GM18505 (cell line): ENCODE data around the gene DET1.
"Not testable (repeated sequence)": the region's sequence is repeated elsewhere in the genome, so short reads cannot be mapped to it uniquely, and the experiment has no call there.

Experiments
- ATAC-seq: cut with Tn5 transposase; IDR thresholded peaks from one replicate; pipeline ENCODE4 v1.9.1; 2021; ENCODE audit not compliant: unreplicated experiment
- POLR2A ChIP-seq: IDR thresholded peaks from 4 replicates; pipeline ENCODE4 v1.6.1; 2011; ENCODE audit warnings: borderline replicate concordance; ENCODE audit not compliant: insufficient read depth, insufficient read length; ENCODE audit errors: extremely low read depth

The DET1 gene

DNA sequence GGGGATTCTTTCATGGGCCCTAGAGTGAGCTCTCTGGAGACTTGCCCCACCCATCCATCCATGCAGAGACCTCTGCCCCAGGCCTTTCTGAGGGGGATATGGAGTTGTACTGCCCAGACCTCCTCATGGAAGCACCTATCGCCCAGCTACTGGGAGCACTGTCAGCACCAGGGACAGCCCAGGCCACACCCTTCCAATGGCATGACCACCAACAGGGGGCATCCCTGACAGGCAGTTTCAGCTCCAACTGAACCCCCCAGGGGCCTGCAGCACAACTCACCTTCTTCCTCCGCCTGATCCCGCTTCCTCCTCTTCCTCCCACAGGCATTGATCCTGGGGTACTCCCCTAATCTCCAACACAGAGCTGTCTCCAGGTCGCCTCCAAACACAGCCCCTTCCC is 57.2 kb downstream of the DET1 start:
- ATAC-seq, result no peak
- TF ChIP-seq POLR2A, result no peak

DNA sequence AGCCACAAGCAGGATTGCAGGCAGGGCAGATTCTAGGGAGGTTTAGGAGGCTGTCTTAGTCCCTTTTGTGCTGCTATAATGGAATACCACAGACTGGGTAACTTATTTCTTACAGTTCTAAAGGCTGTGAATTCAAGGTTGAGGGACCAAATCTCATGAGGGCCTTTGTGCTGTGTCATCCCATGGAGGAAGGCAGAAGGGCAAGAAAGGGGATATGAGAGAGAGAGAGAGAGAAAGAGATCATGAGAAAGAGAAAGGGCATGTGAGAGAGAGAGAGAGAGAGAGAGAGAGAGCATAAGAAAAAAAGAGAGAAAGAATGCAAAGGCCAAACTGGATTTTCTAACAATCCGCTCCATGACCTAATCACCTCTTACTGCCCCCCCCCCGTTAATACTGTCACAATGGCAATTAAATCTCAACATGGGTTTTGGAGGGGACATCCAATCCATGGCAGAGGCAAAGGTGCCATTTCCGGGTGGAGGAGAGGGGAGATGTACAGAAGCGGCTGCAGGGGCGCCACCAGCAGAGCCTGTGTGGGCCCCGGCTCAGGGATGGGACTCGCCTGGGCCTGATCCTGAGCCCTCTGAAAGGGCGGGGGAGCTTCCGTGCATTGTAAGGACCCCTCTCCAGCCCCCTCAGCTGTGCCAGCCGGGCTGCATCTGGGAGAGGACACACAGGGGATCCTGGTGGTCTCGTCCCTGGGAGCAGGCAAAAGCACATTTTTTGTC is 58.5 kb downstream of the DET1 start:
- no peak for TF ChIP-seq POLR2A
- ATAC-seq, result no peak

DNA sequence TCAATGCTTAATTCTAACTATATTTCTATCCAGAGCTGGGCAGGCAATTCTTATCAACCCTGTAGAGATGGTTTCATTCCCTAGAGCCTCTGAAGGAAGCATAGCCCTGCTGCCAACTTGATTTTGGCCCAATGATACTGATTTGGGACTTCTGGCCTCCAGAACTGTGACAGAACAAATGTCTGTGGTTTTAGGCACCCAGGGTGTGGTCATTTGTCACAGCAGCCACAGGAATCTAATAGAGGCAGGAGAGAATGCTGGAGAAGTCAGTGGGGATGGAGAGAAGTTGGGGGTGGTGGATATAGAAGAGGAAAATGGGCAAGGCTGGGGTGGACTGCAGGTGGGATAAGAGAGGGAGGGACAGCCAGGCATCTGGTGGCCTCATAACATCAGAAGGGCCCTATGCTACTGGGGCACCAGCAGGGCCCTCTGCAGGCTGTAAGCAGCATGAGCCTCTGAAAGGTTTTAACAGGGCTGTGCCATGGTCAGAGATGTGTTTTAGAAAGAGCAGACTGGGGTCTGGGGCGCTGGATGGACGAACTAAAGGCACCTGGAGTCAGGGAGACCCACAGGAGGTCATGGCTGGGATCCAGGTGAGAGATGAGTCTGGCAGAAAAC is 59.2 kb downstream of the DET1 start:
- TF ChIP-seq POLR2A, result no peak
- ATAC-seq, result no peak

DNA sequence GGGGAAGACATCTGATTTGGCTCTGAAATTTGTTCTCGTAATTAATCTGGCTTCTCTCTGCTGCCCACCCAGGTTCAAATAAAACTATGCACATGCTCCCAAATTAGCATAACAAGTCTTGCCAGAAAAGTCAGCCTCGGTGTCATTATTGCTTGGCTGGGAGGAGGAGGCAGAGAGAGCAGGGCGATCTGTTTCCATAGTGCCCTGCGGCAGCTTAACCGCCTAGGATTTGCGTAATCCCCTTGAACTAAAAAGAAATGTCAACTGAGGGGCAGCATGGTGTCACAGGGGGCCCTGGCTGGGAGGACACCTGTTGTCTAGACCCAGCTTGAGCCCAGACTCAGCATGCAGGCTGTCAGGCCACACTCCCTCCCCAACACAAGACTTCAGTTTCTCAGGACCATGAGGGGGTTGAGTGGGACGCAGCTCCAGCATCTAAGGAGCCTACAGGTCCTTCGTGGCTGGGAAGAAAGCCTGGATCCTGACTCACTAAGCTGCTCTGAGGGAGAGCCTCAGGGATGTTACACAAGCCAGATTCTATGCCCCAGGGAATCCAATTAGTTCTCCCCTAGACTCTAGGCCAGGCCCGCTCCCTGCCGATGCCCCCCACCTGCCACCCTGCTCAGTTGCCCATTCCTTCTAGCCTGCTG is 61.7 kb downstream of the DET1 start:
- no peak for TF ChIP-seq POLR2A
- ATAC-seq, result no peak

DNA sequence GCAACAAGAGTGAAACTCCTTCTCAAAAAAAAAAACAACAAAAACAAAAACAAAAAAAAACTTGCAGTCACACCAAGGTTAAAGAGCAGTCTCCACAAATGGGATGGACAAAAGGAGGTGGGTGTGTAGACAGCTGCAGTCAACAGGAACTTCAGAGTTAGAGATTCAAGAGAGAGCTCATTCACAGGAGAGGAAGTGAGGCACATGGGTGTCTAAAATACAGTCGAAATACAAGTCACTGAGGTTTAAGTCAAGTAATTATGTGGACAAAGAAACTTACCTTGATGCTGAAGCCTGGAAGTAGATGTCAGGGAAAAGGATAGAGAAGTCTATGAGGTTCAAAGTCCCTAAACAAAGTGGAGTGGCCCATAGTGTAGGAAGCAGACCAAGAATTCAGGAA is 64.2 kb downstream of the DET1 start:
- no peak for ATAC-seq
- TF ChIP-seq POLR2A, result no peak

DNA sequence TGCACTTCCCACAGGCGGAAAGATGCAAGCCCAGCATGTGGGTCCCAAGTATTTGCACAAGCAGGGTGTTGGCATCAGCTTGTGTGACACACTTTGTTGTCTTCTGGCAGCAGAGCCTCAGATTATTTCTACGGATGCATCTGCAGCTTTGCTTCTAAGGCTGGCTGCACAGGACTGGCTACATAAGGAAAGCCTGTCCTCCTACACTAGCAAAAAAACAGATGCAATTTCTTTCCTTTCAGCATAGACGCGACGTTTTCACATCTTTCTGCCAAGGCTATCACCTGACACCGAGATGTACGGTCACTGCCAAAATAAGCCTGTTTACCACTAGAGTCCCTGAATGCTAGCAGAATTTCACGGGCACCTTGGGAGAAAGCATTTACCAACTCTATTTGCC is 65.5 kb downstream of the DET1 start:
- no peak for TF ChIP-seq POLR2A
- no peak for ATAC-seq

DNA sequence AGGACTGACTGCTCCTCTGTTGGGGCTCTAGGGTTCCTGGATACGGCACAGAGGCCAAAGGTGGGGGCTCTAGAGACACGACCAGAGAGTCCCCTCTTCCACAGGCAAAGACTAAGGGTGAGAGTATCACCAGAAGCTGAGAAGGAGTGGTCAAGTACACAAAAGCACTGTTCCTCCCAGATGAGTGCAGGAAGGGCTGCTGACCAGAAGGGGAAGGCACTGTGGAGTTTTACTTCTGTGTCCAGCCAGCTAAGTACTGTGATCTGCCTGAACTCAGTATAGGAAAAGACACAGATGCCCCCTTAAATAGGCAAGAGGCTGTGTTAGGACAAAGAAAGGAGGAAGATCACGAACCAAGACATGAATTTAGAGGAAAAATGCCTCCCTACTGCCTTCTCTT is 67.3 kb downstream of the DET1 start:
- TF ChIP-seq POLR2A, result no peak
- no peak for ATAC-seq

DNA sequence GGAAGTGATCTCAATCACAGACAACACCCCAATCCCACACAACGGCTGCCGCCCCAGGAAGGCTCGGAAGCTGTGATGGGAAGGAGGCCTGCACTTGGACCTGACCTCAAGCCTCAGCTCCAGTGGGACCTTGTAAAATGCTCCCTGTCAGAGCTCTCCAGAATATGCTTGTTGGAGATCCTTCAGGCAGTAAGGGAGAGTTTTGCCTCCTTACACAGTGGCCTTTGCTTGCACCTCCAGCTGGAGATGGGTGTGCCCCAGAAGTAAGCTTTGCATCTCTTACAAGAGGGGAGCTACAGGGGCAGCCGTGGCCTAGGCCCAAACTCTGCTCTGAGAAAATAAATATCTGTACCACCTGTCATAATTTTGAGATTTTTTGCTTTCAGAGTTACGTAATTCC is 68.6 kb downstream of the DET1 start:
- ATAC-seq, result no peak
- no peak for TF ChIP-seq POLR2A

DNA sequence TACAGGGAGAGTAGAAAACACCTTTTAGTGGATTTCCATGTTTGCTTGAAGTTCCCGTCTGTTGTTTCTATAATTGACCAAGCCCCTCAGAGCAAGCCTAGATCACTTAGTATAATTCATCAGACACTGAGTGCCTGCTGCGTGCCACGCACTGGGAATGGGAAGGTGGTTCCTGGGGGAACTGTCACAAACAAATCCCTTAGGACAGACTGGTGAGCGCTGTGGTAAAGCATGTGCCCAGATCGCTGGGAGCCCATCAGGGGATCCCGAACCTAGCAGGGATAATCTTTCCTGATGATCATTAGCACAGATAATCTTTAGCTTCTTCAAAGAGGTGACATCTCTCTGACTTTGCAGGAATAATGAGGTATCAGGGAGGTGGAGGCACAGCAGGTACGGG is 69.4 kb downstream of the DET1 start:
- no peak for TF ChIP-seq POLR2A
- no peak for ATAC-seq

DNA sequence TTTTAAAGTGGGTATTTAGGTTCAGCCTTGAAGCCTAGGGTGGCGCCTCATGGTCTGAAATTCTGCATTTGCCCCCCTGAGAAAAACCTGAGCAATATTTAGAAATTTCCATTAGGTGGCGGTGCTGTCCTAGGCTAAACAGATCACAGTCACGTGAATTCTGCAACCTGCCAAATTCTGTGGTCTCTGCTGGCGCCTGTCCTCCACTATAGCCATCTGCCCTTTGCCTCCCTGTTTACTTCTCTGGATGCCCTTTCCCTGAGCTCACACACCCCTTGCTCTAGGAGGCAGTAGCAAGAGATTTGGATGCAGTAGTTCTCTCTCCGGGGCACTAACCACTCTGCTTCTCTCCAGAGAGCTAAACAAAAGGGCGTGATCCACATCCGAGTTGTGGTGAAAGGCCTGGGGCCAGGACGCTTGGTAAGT is 69.8 kb downstream of the DET1 start:
- ATAC-seq, result no peak
- no peak for TF ChIP-seq POLR2A

DNA sequence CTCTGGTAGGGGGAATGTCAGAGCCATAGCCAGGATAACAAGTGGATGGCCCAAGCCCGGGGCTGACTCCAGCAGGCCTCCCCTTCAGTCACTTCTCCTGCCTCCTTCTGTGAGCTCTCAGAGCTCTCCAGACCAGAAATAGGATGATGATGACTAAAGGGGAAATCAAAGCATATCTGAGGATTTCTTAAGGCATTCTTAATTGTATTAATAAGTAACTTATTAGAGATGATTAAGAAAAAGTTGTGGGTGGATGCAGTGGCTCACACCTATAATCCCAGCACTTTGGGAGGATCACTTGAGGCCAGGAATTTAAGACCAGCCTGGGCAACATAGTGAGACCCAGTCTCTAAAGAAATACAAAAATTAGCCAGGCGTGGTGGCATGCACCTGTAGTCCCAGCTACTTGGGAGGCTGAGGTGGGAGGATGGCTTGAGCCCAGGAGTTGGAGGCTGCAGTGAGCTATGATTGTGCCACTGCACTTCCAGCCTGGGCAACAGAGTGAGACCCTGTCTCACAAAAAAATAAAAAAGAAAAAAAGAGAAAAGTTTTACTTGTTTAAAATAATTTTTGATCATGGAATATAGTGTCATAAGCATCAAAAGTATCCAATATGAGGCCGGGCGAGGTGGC is 72.7 kb downstream of the DET1 start:
- not testable (repeated sequence) for ATAC-seq

DNA sequence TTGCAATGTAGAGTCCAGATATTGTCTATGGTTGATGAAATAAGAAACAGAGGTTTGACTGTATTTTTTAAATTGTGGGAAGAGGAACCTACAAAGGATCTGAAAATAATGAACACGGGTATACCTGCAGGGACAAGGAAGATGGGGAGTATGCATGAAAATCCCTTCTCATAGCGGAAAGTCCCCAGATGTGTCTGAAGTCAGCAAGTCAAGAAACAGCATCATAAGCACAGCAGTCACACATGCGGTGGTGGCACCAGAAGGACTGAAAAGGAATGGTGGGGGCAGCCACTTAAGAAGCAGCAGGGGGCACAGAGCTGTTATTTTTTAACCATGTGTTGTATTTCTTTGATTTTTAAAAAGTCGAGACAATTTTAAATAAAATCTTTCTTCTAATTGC is 74.3 kb downstream of the DET1 start:
- no peak for TF ChIP-seq POLR2A
- ATAC-seq, result no peak

DNA sequence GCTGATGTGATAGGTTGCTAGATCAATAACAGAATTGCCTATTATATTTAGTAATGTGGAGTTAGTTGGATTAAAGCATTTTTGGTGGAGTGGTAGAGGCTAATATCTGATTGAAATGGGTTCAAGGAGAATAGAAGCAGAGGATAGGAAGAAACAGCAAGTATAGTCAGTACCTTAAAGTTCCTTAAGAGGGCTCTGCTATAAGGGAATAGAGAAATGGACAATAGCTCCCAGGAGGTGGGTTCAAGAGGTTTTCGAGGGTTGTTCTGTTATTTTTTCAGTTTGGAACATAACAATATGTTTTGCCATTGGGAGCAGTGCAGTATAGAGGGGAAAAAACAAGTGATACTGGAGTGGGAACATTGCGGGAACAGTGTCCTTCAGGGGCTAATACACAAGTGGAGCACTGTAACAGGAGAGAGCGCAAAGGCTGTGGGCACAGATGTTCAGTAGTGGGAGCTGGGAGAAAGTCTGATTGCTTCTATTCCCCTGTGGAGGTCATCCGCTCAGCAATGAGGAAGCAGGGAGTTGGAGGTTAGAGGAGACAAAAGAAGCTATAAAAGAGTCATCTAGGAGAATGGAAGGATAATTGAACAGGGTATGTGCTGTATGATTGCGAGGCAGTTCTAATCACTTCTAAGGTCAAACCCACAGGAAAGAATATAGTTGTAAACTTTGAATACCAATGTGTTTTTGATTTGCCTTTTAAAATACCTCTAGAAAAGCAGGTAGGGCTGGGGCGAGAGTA is 75.7 kb downstream of the DET1 start:
- no peak for TF ChIP-seq POLR2A
- no peak for ATAC-seq
